Mesendoderm (in vitro differentiated cells): ENCODE results near the gene PACRGL.

Source experiments
- DNase-seq: peaks from one replicate; pipeline ENCODE4 v3.0.0; 2013
- H2AK5ac ChIP-seq: 2 replicates; pipeline ENCODE4 v1.6.1; 2013; ENCODE audit warnings: low read length, inconsistent platforms
- H2BK120ac ChIP-seq: 2 replicates; pipeline ENCODE4 v1.6.1; 2013; ENCODE audit warnings: low read depth, mild to moderate bottlenecking, low read length, moderate library complexity, mixed read lengths
- H2BK15ac ChIP-seq: replicated peaks from 2 replicates; pipeline ENCODE4 v1.6.1; 2013; ENCODE audit warnings: low read depth, mild to moderate bottlenecking, moderate library complexity
- H2BK5ac ChIP-seq: 2 replicates; pipeline ENCODE4 v1.6.1; 2013; ENCODE audit warnings: low read length, inconsistent platforms
- H3K18ac ChIP-seq: 2 replicates; pipeline ENCODE4 v1.6.1; 2013; ENCODE audit warnings: mild to moderate bottlenecking, low read length, mixed read lengths
- H3K23ac ChIP-seq: one replicate; pipeline ENCODE4 v1.6.1; 2013; ENCODE audit warnings: low read length
- H3K27ac ChIP-seq: 2 replicates; pipeline ENCODE4 v1.5.1; 2013; ENCODE audit warnings: low read depth, mild to moderate bottlenecking, inconsistent platforms, low read length, moderate library complexity
- H3K27me3 ChIP-seq: 2 replicates; pipeline ENCODE4 v1.6.1; 2013; ENCODE audit warnings: low read length, control low read depth, mild to moderate bottlenecking, inconsistent platforms; ENCODE audit not compliant: insufficient read depth, poor library complexity
- H3K36me3 ChIP-seq: 2 replicates; pipeline ENCODE4 v1.6.1; 2013; ENCODE audit warnings: low read length, inconsistent platforms; ENCODE audit not compliant: control insufficient read depth, insufficient read depth
- H3K4ac ChIP-seq: one replicate; pipeline ENCODE4 v1.6.1; 2013; ENCODE audit warnings: low read depth, mild to moderate bottlenecking, low read length, moderate library complexity
- H3K4me1 ChIP-seq: 2 replicates; pipeline ENCODE4 v1.6.1; 2013; ENCODE audit warnings: low read depth, low read length, inconsistent platforms; ENCODE audit not compliant: control insufficient read depth
- H3K4me2 ChIP-seq: 2 replicates; pipeline ENCODE4 v1.6.1; 2013; ENCODE audit warnings: low read length
- H3K4me3 ChIP-seq: 2 replicates; pipeline ENCODE4 v1.5.1; 2013; ENCODE audit warnings: mild to moderate bottlenecking, low read length
- H3K56ac ChIP-seq: one replicate; pipeline ENCODE4 v1.6.1; 2013; ENCODE audit warnings: low read length
- H3K79me1 ChIP-seq: 2 replicates; pipeline ENCODE4 v1.6.1; 2013; ENCODE audit warnings: low read length, inconsistent platforms
- H3K79me2 ChIP-seq: 2 replicates; pipeline ENCODE4 v1.6.1; 2013; ENCODE audit warnings: mild to moderate bottlenecking, low read length; ENCODE audit not compliant: control insufficient read depth, insufficient read depth
- H3K9ac ChIP-seq: 2 replicates; pipeline ENCODE4 v1.6.1; 2013; ENCODE audit warnings: low read length, inconsistent platforms
- H4K5ac ChIP-seq: one replicate; pipeline ENCODE4 v1.6.1; 2013; ENCODE audit warnings: low read length
- H4K8ac ChIP-seq: one replicate; pipeline ENCODE4 v1.6.1; 2013; ENCODE audit warnings: low read depth, mild to moderate bottlenecking, control low read depth, low read length, moderate library complexity
- WGBS: extraction: QIAGEN DNeasy Blood & Tissue Kit; methylation state at CpG from one replicate; pipeline ENCODE4 v1.1.7; 2013; ENCODE audit warnings: low lambda C conversion rate, missing lambda C conversion rate; ENCODE audit not compliant: insufficient coverage; ENCODE audit errors: extremely low coverage; 5-methylcytosine and 5-hydroxymethylcytosine counted together

The PACRGL gene

DNA sequence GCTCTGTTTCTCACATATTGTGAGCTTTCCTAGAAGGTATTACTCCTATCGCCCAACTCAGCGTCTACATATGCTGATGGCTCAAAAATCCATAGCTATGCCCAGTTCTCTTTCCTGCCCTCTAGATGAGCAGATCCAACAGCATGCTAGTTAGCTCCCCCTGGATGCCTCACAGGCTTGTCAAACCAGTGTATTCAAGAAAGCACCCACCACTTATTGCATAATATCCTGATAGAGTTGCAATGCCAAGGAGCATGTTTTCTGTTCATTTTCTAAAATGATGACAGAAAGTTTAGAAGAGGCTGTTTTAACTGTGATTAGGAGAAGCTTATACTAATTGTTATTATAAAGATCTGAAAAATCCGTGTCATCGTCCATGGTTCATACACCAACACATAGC is 1.9 kb upstream of the PACRGL start:
- Histone ChIP-seq H3K4me2 (no peak overlapping the region), H3K9ac (no peak overlapping the region), H3K27me3 (no peaks in the 10 kb centered on the region), H3K23ac (no peak overlapping the region), H4K5ac (no peak overlapping the region), H3K4ac (no peak overlapping the region), H3K4me1 (peaks cover 2% of the 10 kb centered on the region), H3K18ac (no peak overlapping the region), H2BK5ac (no peak overlapping the region), H4K8ac (no peak overlapping the region), H3K36me3 (no peaks in the 10 kb centered on the region), H2BK120ac (no peak overlapping the region), H3K79me1 (peaks cover 4% of the 10 kb centered on the region), H3K4me3 (no peak overlapping the region), H2AK5ac (no peak overlapping the region), H3K56ac (no peak overlapping the region), H3K27ac (no peak overlapping the region), H2BK15ac (no peak overlapping the region), H3K79me2 (peaks cover 12% of the 10 kb centered on the region)
- no peak for DNase-seq
- WGBS, result no CpG with 5 or more reads among the region's 4 CpGs

DNA sequence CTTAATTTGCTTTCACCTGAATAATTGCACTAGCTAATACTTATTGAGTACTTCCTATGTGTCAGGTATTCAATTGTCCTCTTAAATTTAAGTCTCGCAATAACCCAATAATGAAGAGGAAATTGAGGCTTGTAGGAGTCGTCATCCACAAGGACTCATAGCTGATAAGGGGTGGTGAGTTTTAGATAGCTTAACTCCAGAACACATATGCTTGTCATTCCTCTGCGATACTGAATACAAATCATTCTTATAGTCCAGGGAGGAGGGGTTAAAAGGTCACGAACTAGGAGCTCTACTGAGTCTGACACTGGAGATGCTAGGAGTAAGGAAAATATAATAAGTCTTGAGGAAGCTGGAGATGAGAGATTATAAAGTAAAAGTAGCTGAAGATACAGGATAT is 1.4 kb upstream of the PACRGL start:
- Histone ChIP-seq H3K18ac (no peak overlapping the region), H2AK5ac (no peak overlapping the region), H3K4me1 (peaks cover 2% of the 10 kb centered on the region), H3K79me2 (peaks cover 12% of the 10 kb centered on the region), H4K8ac (no peak overlapping the region), H3K4ac (no peak overlapping the region), H2BK5ac (no peak overlapping the region), H4K5ac (no peak overlapping the region), H3K9ac (no peak overlapping the region), H2BK120ac (no peak overlapping the region), H3K23ac (no peak overlapping the region), H3K4me2 (no peak overlapping the region), H3K4me3 (no peak overlapping the region), H2BK15ac (no peak overlapping the region), H3K36me3 (no peaks in the 10 kb centered on the region), H3K56ac (no peak overlapping the region), H3K27me3 (no peaks in the 10 kb centered on the region), H3K27ac (no peak overlapping the region), H3K79me1 (peaks cover 6% of the 10 kb centered on the region)
- WGBS, result no CpG with 5 or more reads among the region's 4 CpGs
- no peak for DNase-seq

DNA sequence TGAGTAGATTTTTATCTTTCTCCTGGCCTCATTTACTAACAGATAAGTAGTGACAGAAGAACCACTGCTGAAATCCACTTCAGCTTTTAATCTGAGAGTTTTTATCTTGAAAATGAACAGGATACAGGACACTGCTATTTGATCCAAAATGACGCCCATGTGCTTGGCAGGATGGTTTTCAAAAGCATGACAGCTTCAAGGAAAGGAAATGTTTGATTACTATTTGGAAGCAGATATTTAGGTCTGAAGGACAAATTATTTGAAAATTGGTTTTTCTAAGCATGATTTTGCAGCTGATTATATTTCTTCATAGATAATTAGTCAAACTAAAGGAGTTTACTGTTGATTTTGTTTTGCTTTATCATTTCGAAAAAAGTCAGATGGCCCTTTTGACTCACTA is 11.1 kb downstream of the PACRGL start:
- no peak overlapping the region for H3K4ac ChIP-seq
- H3K23ac ChIP-seq, result no peak overlapping the region
- no peak overlapping the region for H3K27ac ChIP-seq
- no peaks in the 10 kb centered on the region for H3K4me1 ChIP-seq
- no peak overlapping the region for H3K4me3 ChIP-seq
- no peaks in the 10 kb centered on the region for H3K27me3 ChIP-seq
- no peak for DNase-seq
- H3K79me1 ChIP-seq, result no peaks in the 10 kb centered on the region
- no peak overlapping the region for H2BK120ac ChIP-seq
- H2AK5ac ChIP-seq, result no peak overlapping the region
- H3K56ac ChIP-seq, result no peak overlapping the region
- H2BK5ac ChIP-seq, result no peak overlapping the region
- no peak overlapping the region for H3K18ac ChIP-seq
- H3K4me2 ChIP-seq, result no peak overlapping the region
- H3K9ac ChIP-seq, result no peak overlapping the region
- H4K5ac ChIP-seq, result no peak overlapping the region
- H3K36me3 ChIP-seq, result peaks cover 2% of the 10 kb centered on the region
- H3K79me2 ChIP-seq, result no peaks in the 10 kb centered on the region
- no peak overlapping the region for H2BK15ac ChIP-seq
- H4K8ac ChIP-seq, result no peak overlapping the region
- no CpG with 5 or more reads among the region's 2 CpGs for WGBS

DNA sequence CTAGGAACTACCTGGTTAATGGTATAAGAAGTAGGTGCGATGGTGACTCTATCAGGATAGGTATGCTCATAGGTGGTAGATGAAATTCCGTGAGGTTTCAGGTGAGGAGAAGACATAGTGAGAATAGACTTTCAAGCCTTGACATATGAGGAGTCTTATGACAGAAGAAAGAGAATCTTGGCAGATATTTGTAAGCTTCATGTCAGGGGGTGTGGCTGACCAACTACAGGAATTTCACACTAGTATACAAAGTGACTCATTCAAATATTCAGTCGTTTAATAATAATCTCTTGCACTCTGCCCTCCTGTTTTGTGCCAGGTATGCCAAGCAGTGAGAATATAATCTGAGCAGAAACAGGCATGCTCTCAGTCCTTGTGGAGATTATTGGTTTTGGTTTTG is 22.8 kb downstream of the PACRGL start:
- no peaks in the 10 kb centered on the region for H3K79me2 ChIP-seq
- no peak overlapping the region for H4K8ac ChIP-seq
- H2BK5ac ChIP-seq, result no peak overlapping the region
- DNase-seq, result no peak
- no peak overlapping the region for H4K5ac ChIP-seq
- no peak overlapping the region for H3K56ac ChIP-seq
- H3K18ac ChIP-seq, result no peak overlapping the region
- H3K27me3 ChIP-seq, result no peaks in the 10 kb centered on the region
- H3K23ac ChIP-seq, result no peak overlapping the region
- no peak overlapping the region for H3K9ac ChIP-seq
- H3K4me1 ChIP-seq, result no peaks in the 10 kb centered on the region
- WGBS, result no CpG with 5 or more reads among the region's 3 CpGs
- H2BK120ac ChIP-seq, result no peak overlapping the region
- H3K79me1 ChIP-seq, result no peaks in the 10 kb centered on the region
- H2BK15ac ChIP-seq, result no peak overlapping the region
- H3K27ac ChIP-seq, result no peak overlapping the region
- H3K4ac ChIP-seq, result no peak overlapping the region
- no peak overlapping the region for H3K4me3 ChIP-seq
- H2AK5ac ChIP-seq, result no peak overlapping the region
- no peak overlapping the region for H3K4me2 ChIP-seq
- no peaks in the 10 kb centered on the region for H3K36me3 ChIP-seq

DNA sequence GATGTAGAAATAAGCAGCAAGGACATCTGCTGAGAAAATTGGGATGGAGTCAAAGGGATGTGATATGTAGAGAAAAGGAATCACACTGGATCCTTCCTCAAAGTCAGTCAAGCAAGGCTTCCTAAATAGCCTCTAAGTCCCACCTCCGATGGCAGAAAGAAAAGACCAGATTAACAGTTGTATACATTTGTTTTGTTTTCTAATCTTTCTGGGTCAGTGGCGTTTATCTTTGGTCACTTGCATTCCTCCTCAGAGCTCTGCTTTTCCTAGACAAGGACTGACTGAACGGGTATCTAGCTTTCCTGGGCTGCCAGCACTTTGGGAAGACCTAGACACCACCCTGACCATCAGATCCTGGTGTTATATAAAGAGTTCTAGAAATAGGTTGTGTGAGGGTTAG is 23.2 kb downstream of the PACRGL start:
- Histone ChIP-seq H3K56ac (no peak overlapping the region), H4K5ac (no peak overlapping the region)

DNA sequence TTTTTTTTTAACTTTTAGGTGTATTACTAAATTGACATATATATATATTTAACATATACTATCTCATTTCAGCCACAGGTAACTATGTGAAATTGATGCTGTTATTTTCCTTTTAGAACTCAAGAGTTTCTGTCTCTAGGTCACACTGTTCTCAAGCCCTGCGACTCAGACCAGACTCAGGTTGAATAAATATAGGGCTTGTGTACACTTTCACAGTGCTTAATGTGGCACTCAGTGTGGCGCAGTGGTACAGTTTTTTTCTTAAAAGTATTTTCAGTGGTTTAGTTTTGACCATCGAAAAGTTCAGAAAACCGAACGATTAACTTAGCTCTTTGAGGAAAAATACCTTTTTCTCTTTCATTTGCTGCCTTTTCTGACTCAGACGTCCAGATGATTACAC is 24.7 kb downstream of the PACRGL start:
- H3K27ac ChIP-seq, result no peak overlapping the region
- H3K56ac ChIP-seq, result no peak overlapping the region
- no peak overlapping the region for H2BK120ac ChIP-seq
- H3K27me3 ChIP-seq, result no peaks in the 10 kb centered on the region
- no peak for DNase-seq
- no peaks in the 10 kb centered on the region for H3K79me2 ChIP-seq
- H2AK5ac ChIP-seq, result no peak overlapping the region
- H3K36me3 ChIP-seq, result no peaks in the 10 kb centered on the region
- H2BK15ac ChIP-seq, result no peak overlapping the region
- H3K18ac ChIP-seq, result no peak overlapping the region
- H3K9ac ChIP-seq, result no peak overlapping the region
- WGBS, result no CpG with 5 or more reads among the region's 6 CpGs
- no peaks in the 10 kb centered on the region for H3K79me1 ChIP-seq
- H3K4me3 ChIP-seq, result no peak overlapping the region
- H3K4me2 ChIP-seq, result no peak overlapping the region
- H3K4me1 ChIP-seq, result no peaks in the 10 kb centered on the region
- H3K4ac ChIP-seq, result no peak overlapping the region
- no peak overlapping the region for H4K5ac ChIP-seq
- no peak overlapping the region for H3K23ac ChIP-seq
- H2BK5ac ChIP-seq, result no peak overlapping the region
- no peak overlapping the region for H4K8ac ChIP-seq

More for the DNA sequence above, 23.2 kb downstream of the PACRGL start:
- H3K79me2 ChIP-seq, result no peaks in the 10 kb centered on the region
- no peak overlapping the region for H4K8ac ChIP-seq
- no peak overlapping the region for H2BK5ac ChIP-seq
- no peak overlapping the region for H2BK120ac ChIP-seq
- H3K9ac ChIP-seq, result no peak overlapping the region
- no peak overlapping the region for H3K23ac ChIP-seq
- no peaks in the 10 kb centered on the region for H3K79me1 ChIP-seq
- H3K4ac ChIP-seq, result no peak overlapping the region
- no peak overlapping the region for H3K18ac ChIP-seq
- no peak overlapping the region for H3K27ac ChIP-seq
- no peak overlapping the region for H2BK15ac ChIP-seq
- no peak for DNase-seq
- H3K4me2 ChIP-seq, result no peak overlapping the region
- no peak overlapping the region for H2AK5ac ChIP-seq
- H3K36me3 ChIP-seq, result no peaks in the 10 kb centered on the region
- no peak overlapping the region for H3K4me3 ChIP-seq
- H3K27me3 ChIP-seq, result no peaks in the 10 kb centered on the region
- H3K4me1 ChIP-seq, result no peaks in the 10 kb centered on the region
- WGBS, result no CpG with 5 or more reads among the region's 3 CpGs
